MM.1S (cell line): ENCODE results near the gene CENPL.

Experiments used
- CTCF ChIP-seq: fragments of 300-600 bp; sonication (generic); IDR thresholded peaks from 2 replicates; pipeline ENCODE4 v1.5.1; 2016; ENCODE audit warnings: antibody characterized with exemption, low read length, mixed read lengths
- EZH2 ChIP-seq: fragments of 300-600 bp; sonication (generic); optimal IDR thresholded peaks from 2 replicates; pipeline ENCODE3; 2017; ENCODE audit warnings: low read depth, mild to moderate bottlenecking, antibody characterized with exemption, low read length, mixed read lengths

- TF ChIP-seq CTCF (no peak), EZH2 (no peak)
These were observed 44.3 kb upstream of the CENPL start for GRCh38 chr1:173869021-173869359.
